SK-N-SH treated with all-trans-retinoic acid at 6 μM for 48 hours (cell line): ENCODE data around the gene C5orf34.
"Not testable (repeated sequence)": the region's sequence is repeated elsewhere in the genome, so short reads cannot be mapped to it uniquely, and the experiment has no call there.

Experiments
- ATAC-seq: fragments of 200-7000 bp; cut with Tn5 transposase; 3 replicates; pipeline ENCODE4 v1.9.1; 2020; ENCODE audit warnings: mild to moderate bottlenecking, moderate library complexity
- ARNTL ChIP-seq: fragments of 450-650 bp; formaldehyde crosslinking; IDR thresholded peaks from 2 replicates; pipeline ENCODE4 v1.5.0; 2020; ENCODE audit warnings: low read depth, mild to moderate bottlenecking, moderate library complexity, borderline replicate concordance
- BACH2 ChIP-seq: fragments of 250-450 bp; sonication (Bioruptor Pico); IDR thresholded peaks from 2 replicates; pipeline ENCODE4 v1.9.0; 2021; ENCODE audit warnings: mild to moderate bottlenecking, borderline replicate concordance
- CREB5 ChIP-seq: fragments of 250-450 bp; sonication (Bioruptor Pico); IDR thresholded peaks from 2 replicates; pipeline ENCODE4 v1.5.1; 2020; ENCODE audit warnings: low read depth, mild to moderate bottlenecking, moderate library complexity
- ESRRG ChIP-seq: fragments of 250-450 bp; sonication (Bioruptor Pico); IDR thresholded peaks from 2 replicates; pipeline ENCODE4 v1.6.1; 2021; ENCODE audit warnings: mild to moderate bottlenecking
- OSR1 ChIP-seq: fragments of 250-450 bp; sonication (Bioruptor Pico); IDR thresholded peaks from 2 replicates; pipeline ENCODE4 v1.8.0; 2022; ENCODE audit warnings: moderate library complexity, mild to moderate bottlenecking, inconsistent platforms
- POU6F1 ChIP-seq: fragments of 250-450 bp; sonication (Bioruptor Pico); IDR thresholded peaks from 2 replicates; pipeline ENCODE4 v1.8.0; 2021; ENCODE audit warnings: low read depth, mild to moderate bottlenecking, moderate library complexity, borderline replicate concordance
- PPARA ChIP-seq: fragments of 250-450 bp; sonication (Bioruptor Pico); IDR thresholded peaks from 2 replicates; pipeline ENCODE4 v1.5.0; 2020; ENCODE audit warnings: mild to moderate bottlenecking, borderline replicate concordance
- RARB ChIP-seq: fragments of 250-450 bp; sonication (Bioruptor Pico); IDR thresholded peaks from 2 replicates; pipeline ENCODE4 v1.8.0; 2021; ENCODE audit warnings: mild to moderate bottlenecking, moderate library complexity
- SNAI2 ChIP-seq: fragments of 250-450 bp; sonication (Bioruptor Pico); IDR thresholded peaks from 2 replicates; pipeline ENCODE4 v1.5.0; 2020; ENCODE audit warnings: mild to moderate bottlenecking, moderate library complexity
- TCF4 ChIP-seq: fragments of 250-450 bp; sonication (Bioruptor Pico); IDR thresholded peaks from 2 replicates; pipeline ENCODE4 v1.8.0; 2021; ENCODE audit warnings: mild to moderate bottlenecking, moderate library complexity, borderline replicate concordance
- TOX ChIP-seq: fragments of 250-450 bp; sonication (Bioruptor Pico); IDR thresholded peaks from 2 replicates; pipeline ENCODE4 v1.8.0; 2021; ENCODE audit warnings: mild to moderate bottlenecking, moderate library complexity, borderline replicate concordance
- TSHZ2 ChIP-seq: fragments of 250-450 bp; sonication (Bioruptor Pico); IDR thresholded peaks from 2 replicates; pipeline ENCODE4 v1.5.0; 2020; ENCODE audit warnings: mild to moderate bottlenecking, moderate library complexity
- ZC3H10 ChIP-seq: fragments of 250-450 bp; sonication (Bioruptor Pico); IDR thresholded peaks from 2 replicates; pipeline ENCODE4 v1.5.1; 2021; ENCODE audit warnings: mild to moderate bottlenecking, moderate library complexity
- ZFP3 ChIP-seq: fragments of 250-450 bp; sonication (Bioruptor Pico); IDR thresholded peaks from 2 replicates; pipeline ENCODE4 v1.5.0; 2020; ENCODE audit warnings: mild to moderate bottlenecking, moderate library complexity
- ZFP30 ChIP-seq: fragments of 450-650 bp; formaldehyde crosslinking; IDR thresholded peaks from 2 replicates; pipeline ENCODE4 v1.5.0; 2022; ENCODE audit warnings: mild to moderate bottlenecking, moderate library complexity
- ZNF70 ChIP-seq: fragments of 450-650 bp; formaldehyde crosslinking; IDR thresholded peaks from 2 replicates; pipeline ENCODE4 v1.5.0; 2020; ENCODE audit warnings: mild to moderate bottlenecking, moderate library complexity
- ZNF8 ChIP-seq: fragments of 450-650 bp; formaldehyde crosslinking; IDR thresholded peaks from 2 replicates; pipeline ENCODE4 v1.5.0; 2020; ENCODE audit warnings: mild to moderate bottlenecking, moderate library complexity

C5orf34 gene

GRCh38 chr5:43523662-43524072 is 8.7 kb upstream of the C5orf34 start:
- TF ChIP-seq OSR1 (CRISPR knock-in tag) = no peak
- 0 out of 2 replicates have a peak, but pooled peaks have one; percentile 47 for TF ChIP-seq BACH2 (CRISPR knock-in tag)
- 0 out of 2 replicates have a peak, but pooled peaks have one; percentile 17 for TF ChIP-seq ZNF8 (CRISPR knock-in tag)
- TF ChIP-seq ZNF70 (CRISPR knock-in tag) = peak; percentile 46
- peak; percentile 84 for TF ChIP-seq TCF4 (CRISPR knock-in tag)
- TF ChIP-seq TSHZ2 (CRISPR knock-in tag) = peak; percentile 62; the same call in 1 of the 2 replicates
- TF ChIP-seq ZFP3 = no peak
- peak; percentile 83 for ATAC-seq

GRCh38 chr5:43520615-43521014 is 5.7 kb upstream of the C5orf34 start:
- TF ChIP-seq ZFP3 (no peak), ESRRG (CRISPR knock-in tag) (no peak), ARNTL (CRISPR knock-in tag) (no peak), ZNF8 (CRISPR knock-in tag) (no peak), RARB (CRISPR knock-in tag) (no peak), TSHZ2 (CRISPR knock-in tag) (no peak), POU6F1 (no peak), ZFP30 (CRISPR knock-in tag) (no peak), SNAI2 (CRISPR knock-in tag) (no peak)
- TF ChIP-seq, all 23 proteins: peak for 0
- no peak for ATAC-seq

- TF ChIP-seq TSHZ2 (CRISPR knock-in tag) (no peak), ZFP30 (CRISPR knock-in tag) (peak; percentile 14; the same call in 1 of the 2 replicates)
- no peak for ATAC-seq
Measured at GRCh38 chr5:43515678-43516048, 715 bp upstream of the C5orf34 start.

- peak; percentile 71 for ATAC-seq
- TF ChIP-seq CREB5 (CRISPR knock-in tag) = no peak
- TF ChIP-seq ZNF8 (CRISPR knock-in tag) = peak; percentile 83
Measured at GRCh38 chr5:43514471-43514815, 505 bp downstream of the C5orf34 start.

- TF ChIP-seq RARB (CRISPR knock-in tag) = no peak
- no peak for TF ChIP-seq ARNTL (CRISPR knock-in tag)
- TF ChIP-seq CREB5 (CRISPR knock-in tag) = no peak
- TF ChIP-seq TCF4 (CRISPR knock-in tag) = no peak
- no peak for TF ChIP-seq PPARA (CRISPR knock-in tag)
- TF ChIP-seq OSR1 (CRISPR knock-in tag) = no peak
- no peak for TF ChIP-seq TOX (CRISPR knock-in tag)
- TF ChIP-seq ZC3H10 (CRISPR knock-in tag) = no peak
- no peak for TF ChIP-seq ZFP3
- TF ChIP-seq, all 23 proteins: peak for 0
- no peak for ATAC-seq
Measured at GRCh38 chr5:43514025-43514424, 923 bp downstream of the C5orf34 start.

- not testable (repeated sequence) for ATAC-seq
Measured at GRCh38 chr5:43511062-43511461, 3.9 kb downstream of the C5orf34 start.
